ENCODE data around the gene NCOR2. TPM values are rescaled to one million over a fixed set of nuclear protein-coding genes. Genes with fewer than 3 reads are reported as not detected.

The NCOR2 gene
- total RNA-seq (2022; extraction: Qiagen RNA extraction; ENCODE audit: low read depth) = 160 to 226 TPM (median 178 TPM) in 5 replicates

DNA sequence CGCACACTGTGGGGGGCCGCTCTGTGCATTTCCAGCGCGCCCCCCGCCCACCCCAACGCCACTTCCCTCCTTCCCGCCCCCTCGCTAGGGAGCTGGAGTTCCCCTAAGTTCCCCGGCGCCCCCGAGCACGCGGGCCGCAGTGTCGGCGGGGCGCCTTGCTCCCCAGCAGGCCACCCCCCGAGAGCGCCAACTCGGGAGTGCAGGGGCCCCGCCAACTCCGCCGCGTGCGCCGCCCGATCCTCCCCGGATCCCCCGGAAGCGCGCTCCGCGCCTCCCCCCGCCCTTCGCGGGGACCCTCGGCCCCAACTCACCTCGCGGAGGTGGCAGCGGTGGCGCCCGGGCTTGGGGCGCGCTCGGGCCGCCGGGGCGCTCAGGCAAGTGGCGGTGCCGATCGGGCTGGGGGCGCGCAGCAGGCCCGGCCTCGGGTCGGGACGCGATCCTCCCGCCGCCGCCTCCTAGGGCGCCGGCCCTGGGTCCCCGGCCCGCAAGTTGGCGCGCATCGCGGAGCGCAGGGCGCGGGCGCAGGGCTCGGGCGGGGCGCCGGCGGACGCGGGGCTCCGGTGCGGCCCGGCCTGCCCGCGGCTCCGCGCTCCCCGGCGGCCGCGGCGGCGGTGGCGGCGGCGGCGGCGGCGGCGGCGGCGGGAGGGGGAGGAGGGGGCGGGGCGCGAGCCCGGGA lies at the start of gene NCOR2:
NCOR2 (minus strand) TSS at position 616 of the 676 bp plus-strand sequence. CDS start 72,361 bp downstream, outside the sequence.

